Body of pancreas (tissue), 4 donors: Measurements from ENCODE around the gene SS18L1. TPM values are rescaled to one million over a fixed set of nuclear protein-coding genes. Genes with fewer than 3 reads are reported as not detected.

Source experiments
- ATAC-seq: fragments of 150-250 bp; one replicate; pipeline ENCODE4 v1.9.1; 2016
- DNase-seq, 4 donors: peaks; one replicate each; pipeline ENCODE4 v3.0.0-alpha.2; 2019
- H3K27ac ChIP-seq, 4 donors: fragments of 200-600 bp; sonication (generic); 1 replicate in 3 of 4; 2 replicates in 1 of 4; pipeline versions ENCODE4 v1.5.1 to v1.6.1; 2016 to 2019; ENCODE audit warnings: mild to moderate bottlenecking in 1 of 4, mixed read lengths in 1 of 4, moderate library complexity in 1 of 4
- H3K27me3 ChIP-seq, 2 donors: fragments of 200-600 bp; sonication (generic); one replicate each; pipeline ENCODE4 v1.6.0; 2016; ENCODE audit warnings: mild to moderate bottlenecking in 1 of 2
- H3K36me3 ChIP-seq, 2 donors: fragments of 200-600 bp; sonication (generic); replicated peaks in 1 of 2; 2 replicates each; pipeline ENCODE4 v1.5.1; 2016; ENCODE audit warnings: low read depth in 2 of 2; ENCODE audit not compliant: insufficient read depth in 1 of 2
- H3K4me1 ChIP-seq: fragments of 200-600 bp; sonication (generic); one replicate; pipeline ENCODE4 v1.6.0; 2016
- H3K4me3 ChIP-seq, 2 donors: fragments of 200-600 bp; sonication (generic); 1 replicate in 1 of 2; 2 replicates in 1 of 2; pipeline ENCODE4 v1.5.1; 2016 to 2019
- H3K9me3 ChIP-seq, 3 donors: fragments of 200-600 bp; sonication (generic); 1 replicate in 2 of 3; 2 replicates in 1 of 3; pipeline ENCODE4 v1.5.1; 2016
- CTCF ChIP-seq, 7 experiments: fragments of 450-650 bp in 4 of 7; fragments of 200-600 bp in 3 of 7; sonication (generic) in 3 of 7; IDR thresholded peaks; one replicate each; pipeline ENCODE4 v1.5.1; 2016 to 2019; ENCODE audit warnings: antibody characterized with exemption in 7 of 7
- POLR2A ChIP-seq, 3 donors: fragments of 450-650 bp; IDR thresholded peaks; one replicate each; pipeline ENCODE4 v1.6.1; 2016; ENCODE audit warnings: antibody characterized with exemption in 3 of 3, mild to moderate bottlenecking in 2 of 3
- WGBS, 2 donors: methylation state at CpG; one replicate each; pipeline ENCODE4 v1.1.5; 2017; 5-methylcytosine and 5-hydroxymethylcytosine counted together
- intact Hi-C: fragments of 100-400 bp; cut with DNase I; formaldehyde crosslinking; loops from one replicate; pipeline ENCODE4 v1.15.1; 2023
- total RNA-seq, 2 donors: library from RNA; depleted of rRNA; stranded (reverse); fragments of >200 nt; gene quantifications; one replicate each; pipeline ENCODE4 v1.1.0, GENCODE V29; 2016

The SS18L1 gene
- total RNA-seq, 2 donors from 2014 or later = 11.4 to 14.5 TPM

- peaks cover 25% of the 10 kb centered on the region for H3K4me1 ChIP-seq
- WGBS, 2 donors = 22 to 26% methylated on average over 24 to 25 of the region's 25 CpGs
These were observed 40.0 kb downstream of the SS18L1 start for GRCh38 chr20:62183426-62184142.

GRCh38 chr20:62186096-62186426, 42.5 kb downstream of the SS18L1 start:
- intact Hi-C loops = no loop called here
- Histone ChIP-seq H3K9me3 (no peaks in the 10 kb centered on the region), H3K27me3 (no peaks in the 10 kb centered on the region), H3K27ac (no peak overlapping the region), H3K4me3 (no peak overlapping the region), H3K36me3 (no peaks in the 10 kb centered on the region), H3K4me1 (peaks cover 25% of the 10 kb centered on the region)
- TF ChIP-seq POLR2A (IDR thresholded peaks at IDR 0.05) (no peak), CTCF (IDR thresholded peaks at IDR 0.05) (no peak)
- 72 to 78% methylated on average over 3 of the region's 3 CpGs for WGBS, 2 donors
- DNase-seq (no peak), ATAC-seq (no peak)

More at GRCh38 chr20:62183426-62184142, 40.0 kb downstream of the SS18L1 start:
- intact Hi-C loops = no loop called here
- Histone ChIP-seq H3K27me3 (no peaks in the 10 kb centered on the region), H3K9me3 (no peaks in the 10 kb centered on the region), H3K36me3 (no peaks in the 10 kb centered on the region), H3K27ac (peak overlapping the region; percentile 76 to 94 (median 88)), H3K4me3 (peak overlapping the region; percentile 82 to 94)
- DNase-seq (no peak), ATAC-seq (no peak)
- TF ChIP-seq CTCF (IDR thresholded peaks at IDR 0.05) = no peak
- no peak for TF ChIP-seq POLR2A (IDR thresholded peaks at IDR 0.05)

DNA sequence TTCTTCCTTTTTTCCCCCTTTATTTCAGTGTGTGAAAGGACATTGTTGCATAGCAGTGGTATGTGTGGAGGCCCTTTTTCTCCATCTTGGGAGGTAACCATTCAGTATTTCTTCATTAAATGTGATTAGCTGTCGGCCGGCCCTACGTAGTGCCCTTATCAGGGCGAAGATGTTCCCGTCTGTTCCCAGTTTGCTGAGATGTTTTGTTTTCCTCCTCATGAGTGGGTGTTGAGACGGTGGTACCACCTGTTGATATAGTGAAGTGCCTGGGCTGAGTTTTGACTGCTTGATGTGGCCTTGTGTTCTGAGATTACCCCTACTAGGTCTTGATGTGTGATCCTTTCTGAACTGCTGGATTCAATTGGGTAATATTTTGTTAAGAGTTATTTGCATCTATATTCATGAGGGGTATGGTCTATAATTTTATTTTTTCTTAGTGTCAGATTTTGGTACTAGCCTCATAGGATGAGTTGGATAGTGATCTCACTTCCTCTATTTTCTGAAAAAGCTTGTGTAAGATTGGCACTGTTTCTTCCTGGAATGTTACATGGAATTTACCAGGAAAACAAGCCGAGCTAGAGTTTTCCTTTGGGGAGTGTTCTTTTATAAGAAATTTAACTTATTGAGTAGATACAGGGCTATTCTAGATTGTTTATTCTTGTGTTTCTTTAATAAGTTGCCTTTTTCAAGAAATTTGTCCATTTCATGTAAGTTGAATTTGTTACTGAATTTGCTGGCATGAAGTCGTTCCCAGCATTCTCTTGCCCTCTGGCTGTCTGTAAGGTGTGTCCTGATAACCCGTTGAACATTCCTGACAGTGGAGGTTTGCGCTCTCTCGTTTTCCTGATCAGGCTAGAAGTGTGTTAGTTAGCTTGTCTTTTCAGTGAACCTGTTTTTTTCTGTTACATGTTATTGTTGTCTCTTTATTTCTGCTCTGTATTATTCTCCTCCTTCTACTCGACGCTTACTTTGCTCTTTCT, 43.6 kb downstream of the SS18L1 start:
- no peaks in the 10 kb centered on the region for H3K36me3 ChIP-seq
- peaks cover 20% of the 10 kb centered on the region for H3K4me1 ChIP-seq
- no peak for ATAC-seq
- TF ChIP-seq CTCF (IDR thresholded peaks at IDR 0.05) = no peak
- no peak for TF ChIP-seq POLR2A (IDR thresholded peaks at IDR 0.05)
- intact Hi-C loops = no loop called here
- no peaks in the 10 kb centered on the region for H3K9me3 ChIP-seq
- no peak overlapping the region for H3K4me3 ChIP-seq
- no peak for DNase-seq
- H3K27ac ChIP-seq = peak overlapping the region in 2 of 4 donors; percentile 39
- WGBS, 2 donors = 67% methylated on average over 13 of the region's 13 CpGs
- H3K27me3 ChIP-seq = no peaks in the 10 kb centered on the region

GRCh38 chr20:62190639-62191411, 47.3 kb downstream of the SS18L1 start:
- Histone ChIP-seq H3K4me3 (no peak overlapping the region), H3K36me3 (peaks cover 0 to 2% of the 10 kb centered on the region in 2 donors), H3K27ac (no peak overlapping the region), H3K4me1 (peaks cover 4% of the 10 kb centered on the region), H3K9me3 (no peaks in the 10 kb centered on the region), H3K27me3 (no peaks in the 10 kb centered on the region)
- TF ChIP-seq CTCF (IDR thresholded peaks at IDR 0.05) (no peak), POLR2A (IDR thresholded peaks at IDR 0.05) (no peak)
- no peak for DNase-seq
- 83 to 94% methylated on average over 22 to 25 of the region's 25 CpGs for WGBS, 2 donors
- intact Hi-C loops = no loop called here
- ATAC-seq = no peak
